GM18502 (cell line): ENCODE results near the gene POLD4.

ENCODE experiments used
- ATAC-seq: cut with Tn5 transposase; IDR thresholded peaks from one replicate; pipeline ENCODE4 v1.9.1; 2021; ENCODE audit warnings: mild to moderate bottlenecking; ENCODE audit not compliant: unreplicated experiment, poor library complexity

Gene POLD4

DNA sequence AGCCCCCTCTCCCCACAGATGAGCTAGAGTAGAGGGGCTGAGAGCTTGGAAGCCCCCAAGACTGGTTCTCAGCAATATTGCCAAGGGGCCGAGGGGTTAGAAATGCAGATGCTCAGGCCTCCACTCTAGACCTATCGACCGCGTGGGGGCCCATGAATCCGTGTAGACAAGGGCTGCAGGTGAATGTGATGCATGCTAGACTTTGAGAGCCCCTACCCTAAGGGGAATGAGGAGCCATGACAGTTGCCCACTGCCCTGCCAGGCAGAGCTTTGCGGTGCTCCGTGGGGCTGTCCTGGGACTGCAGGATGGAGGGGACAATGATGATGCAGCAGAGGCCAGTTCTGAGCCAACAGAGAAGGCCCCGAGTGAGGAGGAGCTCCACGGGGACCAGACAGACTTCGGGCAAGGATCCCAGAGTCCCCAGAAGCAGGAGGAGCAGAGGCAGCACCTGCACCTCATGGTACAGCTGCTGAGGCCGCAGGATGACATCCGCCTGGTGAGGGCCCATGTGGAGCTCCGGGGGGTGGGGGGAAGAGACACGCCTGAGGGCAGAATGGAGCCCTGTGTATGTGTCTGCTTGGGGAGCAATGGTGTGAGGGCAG, 48.7 kb downstream of the POLD4 start:
- no peak for ATAC-seq

DNA sequence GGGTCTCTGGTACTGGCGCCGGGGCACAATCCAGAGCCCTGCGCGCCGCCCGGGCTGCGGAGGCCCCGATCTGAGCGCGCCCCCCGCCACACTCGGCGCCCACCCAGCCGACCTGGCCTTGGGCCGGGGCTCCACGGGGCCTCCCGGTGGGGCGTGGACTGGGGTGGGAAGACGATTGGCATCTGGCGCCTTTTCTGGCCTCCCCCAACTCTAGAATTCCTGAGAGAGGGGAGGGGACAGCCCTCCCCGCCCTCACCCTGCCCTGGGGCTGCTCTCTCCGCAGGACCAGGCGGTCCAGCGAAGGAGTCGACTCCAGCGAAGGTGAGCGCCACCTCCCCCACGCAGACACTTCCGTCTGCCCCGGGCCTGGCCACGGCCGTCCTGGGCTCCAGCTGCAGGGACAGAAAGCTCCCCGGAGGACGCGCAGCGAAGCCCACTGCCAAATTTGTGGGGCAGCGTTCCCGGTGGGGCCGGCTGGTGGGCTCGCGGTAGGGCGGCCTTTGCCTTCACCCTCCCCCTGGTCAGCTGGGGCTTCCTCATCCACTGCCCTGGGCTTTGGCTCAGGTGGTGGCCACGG, 49.4 kb downstream of the POLD4 start:
- no peak for ATAC-seq

DNA sequence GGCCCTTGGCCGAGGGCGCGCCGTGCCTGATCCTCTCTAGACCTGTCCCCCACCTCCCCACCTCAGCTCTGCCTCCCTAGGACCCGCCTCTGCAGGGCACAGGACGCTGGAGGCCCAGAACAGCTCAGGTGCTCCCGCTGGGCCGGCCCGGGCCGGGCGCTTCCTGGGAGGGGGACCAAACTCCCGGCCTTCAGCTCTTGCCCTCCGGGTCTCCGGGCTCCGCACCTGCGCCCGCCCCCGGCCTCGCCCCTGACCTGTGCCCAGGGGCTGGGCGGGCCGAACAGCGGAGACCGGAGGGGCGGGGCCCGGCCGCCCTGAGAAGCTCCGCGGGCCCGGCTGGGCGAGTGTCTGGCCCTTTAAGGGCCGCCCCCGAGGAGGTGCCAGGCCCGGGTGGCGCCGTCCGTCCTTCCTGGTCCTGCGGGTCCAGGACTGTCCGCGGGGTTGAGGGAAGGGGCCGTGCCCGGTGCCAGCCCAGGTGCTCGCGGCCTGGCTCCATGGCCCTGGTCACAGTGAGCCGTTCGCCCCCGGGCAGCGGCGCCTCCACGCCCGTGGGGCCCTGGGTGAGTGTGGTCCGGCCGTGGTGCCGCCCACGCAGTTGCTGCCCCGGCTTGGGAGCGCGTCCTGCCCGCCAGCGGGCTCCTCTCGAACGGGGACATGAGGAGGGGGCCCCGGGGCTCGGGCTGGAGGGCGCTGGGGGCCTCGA, 50.1 kb downstream of the POLD4 start, which contains the start of gene SSH3:
Gene SSH3 (plus strand): TSS at position 399 of the 703 bp plus-strand sequence. CDS start 96 bp downstream, at position 495.
- ATAC-seq: no peak

DNA sequence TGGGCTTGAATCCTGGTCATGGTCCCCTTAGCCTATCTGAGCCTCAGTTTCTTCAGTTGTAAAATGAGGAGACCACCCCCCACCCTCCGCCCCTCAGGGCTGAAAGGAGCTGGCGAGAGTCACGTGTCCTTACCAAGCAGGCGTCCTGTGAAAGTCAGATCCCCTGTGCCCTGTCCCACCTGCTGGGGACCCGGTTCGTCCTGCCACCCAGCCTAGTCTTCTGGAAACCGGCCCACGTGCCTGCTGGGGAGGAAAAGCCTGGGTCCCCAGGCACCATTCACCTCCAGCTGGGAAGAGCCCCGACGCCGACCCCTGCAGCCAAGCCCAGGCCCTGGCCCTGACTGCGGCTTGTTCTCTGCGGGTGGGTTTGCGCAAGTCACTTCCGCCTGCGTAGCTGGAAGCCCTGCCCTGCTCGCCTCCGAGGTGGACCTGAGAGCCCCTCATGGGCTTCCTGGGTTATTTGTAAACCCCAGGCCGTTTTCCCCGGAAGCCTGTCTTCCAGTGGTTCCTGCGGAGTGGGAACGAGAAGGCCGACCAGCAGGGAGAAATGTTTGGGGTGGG, 50.7 kb downstream of the POLD4 start:
- no peak for ATAC-seq

DNA sequence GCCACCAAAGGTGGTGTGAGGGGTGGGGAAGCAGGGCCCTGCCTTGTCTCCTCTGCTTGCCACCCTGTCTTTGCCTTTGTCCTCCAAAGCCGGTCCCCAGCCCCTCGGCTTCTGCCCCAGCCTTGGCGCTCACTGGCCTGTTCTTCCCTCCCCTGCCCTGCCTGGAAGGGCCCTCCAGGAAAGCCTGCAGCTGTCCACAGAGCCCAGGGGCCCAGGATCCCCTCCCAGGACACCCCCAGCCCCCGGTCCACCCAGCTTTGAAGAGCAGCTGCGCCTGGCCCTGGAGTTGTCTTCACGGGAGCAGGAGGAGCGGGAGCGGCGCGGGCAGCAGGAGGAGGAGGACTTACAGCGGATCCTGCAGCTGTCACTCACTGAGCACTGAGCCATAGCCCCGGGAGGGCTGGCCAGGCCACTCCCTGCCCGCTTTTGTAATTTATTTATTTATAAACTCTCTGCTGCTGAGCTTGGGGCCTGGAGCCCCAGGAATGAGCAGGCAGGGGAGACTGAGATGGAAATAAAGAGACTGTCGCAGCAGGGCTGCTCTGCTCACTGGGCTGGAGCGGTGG, 51.3 kb downstream of the POLD4 start:
- no peak for ATAC-seq

DNA sequence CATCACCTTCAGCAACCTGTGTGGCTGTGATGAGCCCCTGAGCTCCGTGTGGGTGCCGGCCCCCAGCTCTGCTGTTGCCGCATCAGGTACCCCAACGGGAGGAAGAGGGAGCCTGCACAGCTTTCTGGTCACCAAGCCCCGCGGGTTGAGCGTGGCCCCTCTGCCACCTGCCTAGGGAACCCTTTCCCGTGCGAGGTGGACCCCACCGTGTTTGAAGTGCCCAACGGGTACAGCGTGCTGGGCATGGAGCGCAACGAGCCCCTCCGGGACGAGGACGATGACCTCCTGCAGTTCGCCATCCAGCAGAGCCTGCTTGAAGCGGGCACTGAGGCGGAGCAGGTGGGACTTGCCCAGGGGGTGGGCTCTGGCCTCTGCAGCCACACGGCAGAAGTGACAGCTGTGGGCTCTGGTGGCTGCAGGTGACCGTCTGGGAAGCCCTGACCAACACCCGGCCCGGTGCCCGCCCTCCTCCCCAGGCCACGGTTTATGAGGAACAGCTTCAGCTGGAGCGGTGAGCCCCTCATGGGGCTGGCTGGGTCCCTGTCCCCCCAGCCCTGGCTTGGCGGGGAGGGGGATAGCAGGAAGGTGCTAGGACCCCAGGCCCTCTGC, 51.9 kb downstream of the POLD4 start:
- ATAC-seq: no peak
